Neural crest cell (in vitro differentiated cells): ENCODE measurements around the gene C14orf180. TPM values are rescaled to one million over a fixed set of nuclear protein-coding genes. Genes with fewer than 3 reads are reported as not detected.

Experiments
- DNase-seq: peaks from one replicate; pipeline ENCODE4 v3.0.0; 2021; ENCODE audit warnings: low read depth, mixed read lengths, low spot score
- H3K27ac Mint-ChIP-seq: one replicate; pipeline ENCODE4 v1.8.0; 2021; ENCODE audit warnings: mild to moderate bottlenecking, mixed read lengths; ENCODE audit not compliant: unreplicated experiment
- H3K27me3 Mint-ChIP-seq: 2 replicates; pipeline ENCODE4 v1.8.0; 2021; ENCODE audit warnings: low read depth, mild to moderate bottlenecking, mixed read lengths
- H3K36me3 Mint-ChIP-seq: 2 replicates; pipeline ENCODE4 v1.8.0; 2021; ENCODE audit warnings: low read depth, mild to moderate bottlenecking, mixed read lengths
- H3K4me1 Mint-ChIP-seq: 2 replicates; pipeline ENCODE4 v1.8.0; 2021; ENCODE audit warnings: mixed read lengths
- H3K4me3 Mint-ChIP-seq: one replicate; pipeline ENCODE4 v1.8.0; 2021; ENCODE audit warnings: mild to moderate bottlenecking, mixed read lengths
- H3K9me3 Mint-ChIP-seq: 2 replicates; pipeline ENCODE4 v1.8.0; 2021; ENCODE audit warnings: mixed read lengths
- total RNA-seq: library from RNA; stranded (reverse); gene quantifications from 2 replicates; pipeline ENCODE4 v1.2.1, GENCODE V29; 2021
- TF ChIP-seq, protein P1 (sequence below): fragments of 200-600 bp; sonication (generic); conservative IDR thresholded peaks from 2 replicates; pipeline ENCODE4 v1.5.0; 2021; ENCODE audit warnings: antibody characterized with exemption, mild to moderate bottlenecking

C14orf180 gene
- total RNA-seq, 1 donor from 2014 or later, result not detected

DNA sequence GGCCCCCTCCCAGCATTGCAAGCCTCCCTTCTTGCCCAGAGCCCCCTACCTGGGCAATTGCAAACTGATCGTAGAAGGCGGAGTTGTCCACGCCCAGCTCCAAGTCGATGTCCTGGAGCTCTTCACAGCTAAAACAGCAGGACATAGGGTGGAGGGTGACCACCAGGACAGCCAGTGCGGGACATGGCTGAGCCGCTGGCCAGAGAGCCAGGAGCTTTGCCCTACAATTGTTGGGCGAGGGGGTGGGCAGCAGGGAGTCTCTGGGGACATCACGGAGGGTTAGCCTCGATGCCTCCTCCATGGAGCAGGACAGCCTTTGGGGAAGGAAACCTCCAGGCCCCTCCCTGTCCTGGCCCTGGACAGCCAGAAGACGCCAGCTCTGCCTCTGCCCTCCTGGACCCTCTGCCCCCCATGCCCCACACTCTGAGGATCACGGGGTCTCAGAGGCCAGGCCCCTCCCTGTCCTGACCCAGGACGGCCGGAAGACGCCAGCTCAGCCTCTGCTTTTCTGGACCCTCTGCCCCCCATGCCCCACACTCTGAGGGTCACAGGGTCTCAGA, 15.6 kb downstream of the C14orf180 start:
- Mint-ChIP-seq H3K9me3 (no peaks in the 10 kb centered on the region), H3K4me1 (peaks cover 5% of the 10 kb centered on the region), H3K27ac (no peak overlapping the region), H3K36me3 (no peaks in the 10 kb centered on the region), H3K4me3 (no peak overlapping the region), H3K27me3 (peaks cover 3% of the 10 kb centered on the region)
- DNase-seq, result no peak
- TF ChIP-seq, protein P1, sequence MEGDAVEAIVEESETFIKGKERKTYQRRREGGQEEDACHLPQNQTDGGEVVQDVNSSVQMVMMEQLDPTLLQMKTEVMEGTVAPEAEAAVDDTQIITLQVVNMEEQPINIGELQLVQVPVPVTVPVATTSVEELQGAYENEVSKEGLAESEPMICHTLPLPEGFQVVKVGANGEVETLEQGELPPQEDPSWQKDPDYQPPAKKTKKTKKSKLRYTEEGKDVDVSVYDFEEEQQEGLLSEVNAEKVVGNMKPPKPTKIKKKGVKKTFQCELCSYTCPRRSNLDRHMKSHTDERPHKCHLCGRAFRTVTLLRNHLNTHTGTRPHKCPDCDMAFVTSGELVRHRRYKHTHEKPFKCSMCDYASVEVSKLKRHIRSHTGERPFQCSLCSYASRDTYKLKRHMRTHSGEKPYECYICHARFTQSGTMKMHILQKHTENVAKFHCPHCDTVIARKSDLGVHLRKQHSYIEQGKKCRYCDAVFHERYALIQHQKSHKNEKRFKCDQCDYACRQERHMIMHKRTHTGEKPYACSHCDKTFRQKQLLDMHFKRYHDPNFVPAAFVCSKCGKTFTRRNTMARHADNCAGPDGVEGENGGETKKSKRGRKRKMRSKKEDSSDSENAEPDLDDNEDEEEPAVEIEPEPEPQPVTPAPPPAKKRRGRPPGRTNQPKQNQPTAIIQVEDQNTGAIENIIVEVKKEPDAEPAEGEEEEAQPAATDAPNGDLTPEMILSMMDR, result no peak

DNA sequence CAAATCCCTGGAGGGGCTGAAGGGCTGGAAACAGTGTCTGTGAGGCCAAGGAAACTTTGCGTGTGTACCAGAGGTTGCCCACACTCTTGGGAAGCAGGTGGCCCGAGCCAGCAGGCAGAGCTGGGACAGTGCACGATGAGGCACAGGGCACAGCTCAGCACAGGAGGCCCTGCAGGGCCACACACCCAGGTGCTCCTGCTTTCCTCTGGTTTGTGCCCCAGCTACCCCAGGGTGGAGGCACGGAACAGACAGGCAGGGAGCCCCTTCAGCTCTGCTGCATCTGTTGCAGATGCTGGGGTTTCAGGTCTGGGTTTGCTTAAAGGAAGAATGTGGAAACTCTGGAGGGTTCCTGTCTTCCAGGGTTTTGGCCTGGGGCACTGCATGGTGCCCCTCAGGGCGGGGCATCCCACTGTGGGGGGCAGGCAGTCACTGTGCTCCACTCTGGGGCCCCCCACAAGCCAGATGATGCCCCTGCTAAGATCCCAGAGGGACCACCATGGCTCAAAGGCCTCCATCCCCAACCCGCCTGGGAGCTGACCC, 16.4 kb downstream of the C14orf180 start:
- no peak overlapping the region for H3K4me3 Mint-ChIP-seq
- peaks cover 11% of the 10 kb centered on the region for H3K4me1 Mint-ChIP-seq
- no peaks in the 10 kb centered on the region for H3K9me3 Mint-ChIP-seq
- no peak overlapping the region for H3K27ac Mint-ChIP-seq
- no peak for DNase-seq
- TF ChIP-seq, protein P1, result no peak
- no peaks in the 10 kb centered on the region for H3K36me3 Mint-ChIP-seq
- H3K27me3 Mint-ChIP-seq, result peaks cover 8% of the 10 kb centered on the region

DNA sequence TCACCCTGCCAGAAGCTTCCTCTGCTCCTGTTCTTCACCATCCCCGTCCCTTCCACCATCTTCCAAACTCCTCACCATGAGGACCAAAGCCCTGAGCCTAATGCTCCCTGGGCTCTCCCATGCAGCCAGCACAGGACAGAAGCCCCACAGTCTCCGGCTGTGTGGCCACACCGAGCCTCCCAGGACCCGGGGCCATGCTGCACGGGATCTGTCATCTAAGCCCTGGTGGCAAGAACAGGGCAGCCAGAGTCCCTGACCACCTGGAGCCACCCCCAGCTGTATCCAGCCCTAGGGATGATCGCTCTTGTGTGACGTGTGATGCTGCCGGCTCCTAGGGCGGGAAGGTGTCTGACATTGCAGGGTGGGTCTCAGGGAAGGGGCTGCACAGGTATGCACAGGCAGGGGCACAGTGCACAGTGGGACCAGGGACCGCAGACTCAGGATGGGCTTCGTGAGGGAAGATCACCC, 16.9 kb downstream of the C14orf180 start:
- Mint-ChIP-seq H3K27me3 (peaks cover 8% of the 10 kb centered on the region), H3K27ac (no peak overlapping the region), H3K9me3 (no peaks in the 10 kb centered on the region), H3K4me3 (no peak overlapping the region), H3K4me1 (peaks cover 11% of the 10 kb centered on the region), H3K36me3 (no peaks in the 10 kb centered on the region)
- DNase-seq, result no peak
- TF ChIP-seq, protein P1, result no peak

DNA sequence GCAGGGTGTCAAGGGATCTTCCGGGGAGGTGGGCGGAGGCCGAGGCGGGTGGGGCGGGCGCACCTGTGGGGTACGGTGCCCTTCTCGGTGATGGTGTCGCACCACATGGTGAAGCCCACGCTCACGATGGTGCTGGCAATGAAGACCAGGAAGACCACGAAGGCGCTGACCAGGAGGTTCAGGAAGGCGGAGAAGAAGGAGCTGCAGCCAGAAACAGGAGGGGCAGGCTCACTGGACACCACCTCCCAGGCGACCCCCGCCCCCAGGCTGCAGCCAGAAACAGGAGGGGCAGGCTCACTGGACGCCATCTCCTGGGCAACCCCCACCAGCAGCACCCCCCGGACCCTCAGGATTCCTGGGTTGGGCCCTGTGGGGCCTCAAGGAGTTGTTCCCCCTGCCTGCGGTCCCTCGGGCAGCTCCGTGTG, 17.4 kb downstream of the C14orf180 start:
- Mint-ChIP-seq H3K27ac (no peak overlapping the region), H3K4me1 (peaks cover 11% of the 10 kb centered on the region)

DNA sequence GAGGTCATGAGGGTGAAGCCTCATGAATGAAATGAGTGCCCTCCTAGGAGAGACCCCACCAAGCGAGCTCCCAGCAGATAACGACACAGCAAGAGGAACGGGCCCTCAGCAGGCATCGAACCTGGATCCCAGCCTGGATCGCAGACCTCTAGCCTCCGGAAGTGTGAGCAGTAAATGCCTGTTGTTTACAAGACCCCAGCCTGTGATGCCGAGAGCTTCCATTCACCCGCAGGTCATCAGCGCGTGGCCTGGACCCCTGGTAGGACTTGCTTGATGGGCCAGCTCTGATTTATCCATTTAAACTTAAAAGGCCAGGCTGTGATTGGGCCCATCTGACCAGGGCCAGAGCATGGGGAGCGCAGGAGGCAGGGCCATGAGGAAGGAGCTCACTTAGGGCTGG, 18.0 kb downstream of the C14orf180 start:
- Mint-ChIP-seq H3K27ac (no peak overlapping the region), H3K9me3 (no peaks in the 10 kb centered on the region), H3K4me1 (peaks cover 7% of the 10 kb centered on the region), H3K36me3 (no peaks in the 10 kb centered on the region), H3K27me3 (peaks cover 5% of the 10 kb centered on the region), H3K4me3 (no peak overlapping the region)
- TF ChIP-seq, protein P1, result no peak
- DNase-seq, result no peak

More for the DNA sequence above, 17.4 kb downstream of the C14orf180 start:
- no peaks in the 10 kb centered on the region for H3K9me3 Mint-ChIP-seq
- no peak for DNase-seq
- TF ChIP-seq, protein P1, result no peak
- peaks cover 8% of the 10 kb centered on the region for H3K27me3 Mint-ChIP-seq
- H3K36me3 Mint-ChIP-seq, result no peaks in the 10 kb centered on the region
- no peak overlapping the region for H3K4me3 Mint-ChIP-seq
